ENCODE measurements around the gene PXMP4.

GRCh38 chr20:33719277-33719988 lies 677 bp downstream of the PXMP4 start:
- TF ChIP-seq EZH2 (IDR thresholded peaks at IDR 0.05): no peak
- TF ChIP-seq POLR2AphosphoS5 (IDR thresholded peaks at IDR 0.05; ENCODE audit: borderline replicate concordance, low read depth, low read length): no peak
